ENCODE measurements around the gene FOXP3. TPM values are rescaled to one million over a fixed set of nuclear protein-coding genes. Genes with fewer than 3 reads are reported as not detected.

The FOXP3 gene
- total RNA-seq, 6 donors from 2014 or later, result 0.23 to 0.54 TPM; not detected in 4

- Histone ChIP-seq H3K36me3 (peaks cover 0 to 59% (median 22%) of the 10 kb centered on the region in 4 donors), H3K27me3 (no peaks in the 10 kb centered on the region), H3K9me3 (no peaks in the 10 kb centered on the region), H3K4me1 (no peaks in the 10 kb centered on the region), H3K27ac (no peak overlapping the region), H3K4me3 (no peak overlapping the region)
- no peak for DNase-seq
- WGBS, 2 donors, result 91% methylated on average over 26 of the region's 28 CpGs; no CpG with 5 or more reads in 1 of the 2 donors
- ATAC-seq (ENCODE audit: low FRiP score in 2 of 2), result no peak
- TF ChIP-seq POLR2A (IDR thresholded peaks at IDR 0.05) (no peak), POLR2AphosphoS5 (IDR thresholded peaks at IDR 0.05) (no peak), CTCF (IDR thresholded peaks at IDR 0.05) (no peak)
Observed at GRCh38 chrX:49247916-49248811, 16.3 kb downstream of the FOXP3 start.

- no peak overlapping the region for H3K4me3 ChIP-seq
- no peaks in the 10 kb centered on the region for H3K9me3 ChIP-seq
- H3K27me3 ChIP-seq, result no peaks in the 10 kb centered on the region
- H3K36me3 ChIP-seq, result peaks cover 0 to 64% (median 26%) of the 10 kb centered on the region in 4 donors
- no peaks in the 10 kb centered on the region for H3K4me1 ChIP-seq
- ATAC-seq (ENCODE audit: low FRiP score in 2 of 2) (no peak), DNase-seq (no peak)
- TF ChIP-seq EP300 (IDR thresholded peaks at IDR 0.05) (no peak), POLR2A (IDR thresholded peaks at IDR 0.05) (no peak), POLR2AphosphoS5 (IDR thresholded peaks at IDR 0.05) (no peak), CTCF (IDR thresholded peaks at IDR 0.05) (no peak)
- no peak overlapping the region for H3K27ac ChIP-seq
- WGBS, 2 donors, result 86% methylated on average over 11 of the region's 11 CpGs; no CpG with 5 or more reads in 1 of the 2 donors
Observed at GRCh38 chrX:49247346-49247745, 17.2 kb downstream of the FOXP3 start.

GRCh38 chrX:49246541-49246940, 18.0 kb downstream of the FOXP3 start:
- Histone ChIP-seq H3K4me1 (no peaks in the 10 kb centered on the region), H3K27me3 (no peaks in the 10 kb centered on the region), H3K9me3 (no peaks in the 10 kb centered on the region), H3K36me3 (peaks cover 0 to 64% (median 26%) of the 10 kb centered on the region in 4 donors), H3K4me3 (no peak overlapping the region), H3K27ac (no peak overlapping the region)
- DNase-seq (no peak), ATAC-seq (ENCODE audit: low FRiP score in 2 of 2) (no peak)
- WGBS, 2 donors, result 83 to 88% methylated on average over 2 to 8 of the region's 10 CpGs
- no peak for TF ChIP-seq POLR2A (IDR thresholded peaks at IDR 0.05)
- TF ChIP-seq EP300 (IDR thresholded peaks at IDR 0.05), result no peak

GRCh38 chrX:49244207-49244606, 20.3 kb downstream of the FOXP3 start:
- TF ChIP-seq POLR2AphosphoS5 (IDR thresholded peaks at IDR 0.05) (no peak), POLR2A (IDR thresholded peaks at IDR 0.05) (no peak), CTCF (IDR thresholded peaks at IDR 0.05) (no peak)
- no peak for DNase-seq
- Histone ChIP-seq H3K27me3 (no peaks in the 10 kb centered on the region), H3K4me3 (no peak overlapping the region), H3K4me1 (no peaks in the 10 kb centered on the region), H3K36me3 (peaks cover 0 to 50% (median 22%) of the 10 kb centered on the region in 4 donors), H3K9me3 (no peaks in the 10 kb centered on the region), H3K27ac (no peak overlapping the region)
- ATAC-seq (ENCODE audit: low FRiP score in 2 of 2), result no peak
- WGBS, 2 donors, result 94 to 97% methylated on average over 2 of the region's 2 CpGs

GRCh38 chrX:49243166-49243565, 21.3 kb downstream of the FOXP3 start:
- Histone ChIP-seq H3K27ac (no peak overlapping the region), H3K9me3 (no peaks in the 10 kb centered on the region), H3K4me1 (no peaks in the 10 kb centered on the region), H3K27me3 (no peaks in the 10 kb centered on the region), H3K4me3 (no peak overlapping the region), H3K36me3 (peaks cover 0 to 41% (median 17%) of the 10 kb centered on the region in 4 donors)
- 80 to 88% methylated on average over 1 to 12 of the region's 12 CpGs for WGBS, 2 donors
- no peak for TF ChIP-seq POLR2A (IDR thresholded peaks at IDR 0.05)
- DNase-seq, result no peak
- ATAC-seq (ENCODE audit: low FRiP score in 2 of 2), result no peak

Measured in upper lobe of left lung (tissue), 6 donors.